OCI-M2 (cell line): ENCODE data around the gene HSPB2.
"Not testable (repeated sequence)": the region's sequence is repeated elsewhere in the genome, so short reads cannot be mapped to it uniquely, and the experiment has no call there.

ENCODE experiments used
- DNase-seq: peaks from one replicate; lab custom pipeline; 2025; ENCODE audit not compliant: unreplicated experiment; lab: John Stamatoyannopoulos, UW

HSPB2 gene, protein sequence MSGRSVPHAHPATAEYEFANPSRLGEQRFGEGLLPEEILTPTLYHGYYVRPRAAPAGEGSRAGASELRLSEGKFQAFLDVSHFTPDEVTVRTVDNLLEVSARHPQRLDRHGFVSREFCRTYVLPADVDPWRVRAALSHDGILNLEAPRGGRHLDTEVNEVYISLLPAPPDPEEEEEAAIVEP

GRCh38 chr11:111912535-111912934 lies at the start of gene HSPB2:
Gene HSPB2, plus strand, starts transcription at chr11:111912734. Its CDS starts 96 bp downstream, at chr11:111912830.
- DNase-seq: no peak

GRCh38 chr11:111870113-111870512 lies 42.4 kb upstream of the HSPB2 start:
- no peak for DNase-seq

DNA sequence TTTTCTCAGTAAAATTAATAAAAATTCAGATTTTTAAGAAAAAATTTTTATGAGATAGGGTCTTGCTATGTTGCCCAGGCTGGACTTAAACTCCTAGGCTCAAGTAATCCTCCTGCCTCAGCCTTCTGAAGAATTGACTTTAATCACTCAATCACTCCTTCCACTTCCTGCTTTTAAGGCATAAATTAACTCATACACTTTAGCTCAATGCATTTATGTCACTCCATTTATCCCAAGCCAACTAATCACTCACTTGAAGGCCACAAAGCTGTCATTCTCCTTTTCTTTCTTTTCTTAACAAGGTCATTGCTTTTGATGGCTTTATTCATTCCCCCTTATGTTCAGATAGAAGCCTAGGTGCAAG lies 42.0 kb upstream of the HSPB2 start:
- DNase-seq: no peak

- peak; percentile 20 for DNase-seq
These were observed 41.4 kb upstream of the HSPB2 start, which contains the start of gene ALG9 for GRCh38 chr11:111870886-111871692. Gene ALG9, minus strand, starts transcription at chr11:111871581. Its CDS starts 99 bp downstream, at chr11:111871482.

DNA sequence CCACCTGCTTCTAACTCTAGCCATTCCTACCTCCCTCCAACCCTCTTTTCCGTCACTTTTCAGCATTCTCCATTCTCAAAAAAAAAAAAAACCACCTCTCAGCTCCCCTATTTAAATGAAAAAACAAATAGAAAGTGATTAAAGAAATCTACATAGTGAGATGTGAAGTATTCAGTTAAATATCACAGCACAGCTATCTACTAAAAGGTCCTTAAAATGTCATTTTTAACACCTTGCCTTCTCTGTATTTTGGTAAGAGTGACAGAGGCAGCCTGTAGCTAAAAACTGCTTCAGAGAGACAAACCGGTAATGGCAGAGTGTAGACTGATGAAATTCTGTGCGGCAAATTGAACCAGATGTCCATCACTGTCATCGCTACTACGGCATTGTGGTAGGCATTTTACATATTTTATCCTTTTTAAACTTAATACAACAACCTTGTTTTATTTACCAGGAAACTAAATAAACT lies 40.8 kb upstream of the HSPB2 start:
- DNase-seq: no peak

DNA sequence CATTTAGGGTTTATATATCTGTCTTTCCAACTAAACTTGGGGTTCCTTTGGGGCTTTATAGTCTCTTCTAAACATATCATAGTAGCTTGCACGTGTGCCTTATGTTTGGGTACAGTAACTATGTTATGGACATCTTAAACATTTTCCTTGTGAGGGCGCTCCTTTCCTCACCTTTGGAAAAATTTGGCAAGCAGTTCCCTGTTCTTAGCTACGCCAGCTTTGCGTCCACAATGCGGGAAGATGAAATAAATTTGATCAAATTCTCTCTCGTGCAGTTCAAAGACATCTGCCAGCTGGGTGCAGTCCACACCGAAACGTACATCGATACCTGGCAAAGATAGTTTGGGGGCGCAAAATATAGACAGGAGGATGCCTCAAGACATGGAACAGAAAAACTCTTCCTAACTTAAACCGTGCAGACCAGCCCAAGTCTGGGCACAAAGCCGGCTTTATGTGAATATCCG lies 34.1 kb upstream of the HSPB2 start:
- no peak for DNase-seq

DNA sequence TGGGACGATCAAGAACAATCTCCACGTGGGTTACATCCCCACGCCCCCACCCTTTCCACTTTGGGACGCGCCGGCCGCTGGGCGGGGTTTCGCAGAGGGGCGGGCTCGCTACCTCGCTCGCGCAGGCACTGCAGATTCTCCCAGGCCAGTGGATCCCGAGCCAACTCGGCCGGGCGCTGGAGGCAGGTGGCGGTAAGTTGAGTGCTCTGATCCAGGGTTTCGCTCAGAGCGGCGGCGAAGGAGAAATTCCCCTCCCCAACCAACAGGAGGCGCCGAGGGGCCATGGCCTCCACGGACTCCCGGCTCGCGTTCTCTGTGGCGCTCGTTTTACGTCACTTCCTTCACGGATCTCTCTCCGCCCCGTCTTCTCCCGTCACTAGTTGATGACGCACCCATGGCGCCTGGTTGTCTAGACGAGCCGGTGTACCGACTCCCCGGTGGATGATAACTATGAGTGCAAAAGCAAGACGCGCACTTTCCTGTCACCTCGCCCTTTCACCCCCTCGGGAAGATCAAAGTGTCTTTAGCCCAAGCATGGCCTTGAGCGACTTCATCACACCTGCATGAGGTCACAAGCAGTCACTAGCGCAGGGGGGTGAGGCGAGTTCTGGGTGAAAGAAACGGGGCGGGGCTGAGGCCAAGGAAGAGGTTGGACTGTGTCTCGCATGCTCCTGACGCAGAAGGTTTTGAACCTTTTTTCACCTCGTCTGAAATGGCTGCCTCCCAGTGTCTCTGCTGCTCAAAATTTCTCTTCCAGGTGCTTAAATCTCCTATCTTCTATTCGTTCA lies 33.5 kb upstream of the HSPB2 start, which contains the start of the genes CFAP68 and FDXACB1:
TSS of gene CFAP68 (plus strand) at position 693 of the 788 bp plus-strand sequence. CDS start at position 713, 20 bp downstream.
TSS of gene FDXACB1 (minus strand) at position 317 of the 788 bp plus-strand sequence. CDS start at position 284, 33 bp downstream.
- DNase-seq: peak; percentile 67

DNA sequence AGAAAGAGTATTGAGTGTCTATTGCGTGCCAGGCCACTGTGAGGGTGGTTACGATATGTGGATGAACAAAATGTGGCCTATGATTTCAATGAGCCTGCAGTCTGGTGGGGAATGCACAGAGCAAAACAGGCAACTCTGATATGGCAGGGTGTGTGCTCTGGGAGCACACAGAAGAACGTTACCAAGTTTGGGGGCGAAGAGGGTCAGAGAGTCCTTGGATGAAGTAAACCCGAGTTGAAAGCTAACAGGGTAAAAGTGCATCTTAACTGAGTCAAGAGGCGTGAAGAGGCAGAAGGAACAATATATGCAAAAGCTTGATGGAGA lies 32.9 kb upstream of the HSPB2 start:
- DNase-seq: no peak

DNA sequence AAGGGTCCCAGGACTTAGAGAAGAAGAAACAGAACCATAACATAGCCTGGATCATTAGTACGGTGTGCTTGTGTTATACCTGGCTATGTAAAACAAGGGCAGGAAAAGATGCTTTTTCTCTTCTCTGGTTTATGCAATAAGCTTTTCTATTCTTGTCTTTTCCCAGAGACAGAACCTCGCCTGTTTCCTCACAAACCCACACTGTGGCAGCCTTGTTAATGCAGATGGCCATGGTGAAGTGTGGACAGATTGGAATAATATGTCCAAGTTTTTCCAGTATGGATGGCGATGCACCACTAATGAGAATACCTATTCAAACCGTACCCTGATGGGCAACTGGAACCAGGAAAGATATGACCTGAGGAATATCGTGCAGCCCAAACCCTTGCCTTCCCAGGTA lies 30.3 kb upstream of the HSPB2 start:
- DNase-seq: no peak

- not testable (repeated sequence) for DNase-seq
These were observed 27.5 kb upstream of the HSPB2 start for GRCh38 chr11:111885053-111885452.

- no peak for DNase-seq
These were observed 26.5 kb upstream of the HSPB2 start for GRCh38 chr11:111886032-111886431.

DNA sequence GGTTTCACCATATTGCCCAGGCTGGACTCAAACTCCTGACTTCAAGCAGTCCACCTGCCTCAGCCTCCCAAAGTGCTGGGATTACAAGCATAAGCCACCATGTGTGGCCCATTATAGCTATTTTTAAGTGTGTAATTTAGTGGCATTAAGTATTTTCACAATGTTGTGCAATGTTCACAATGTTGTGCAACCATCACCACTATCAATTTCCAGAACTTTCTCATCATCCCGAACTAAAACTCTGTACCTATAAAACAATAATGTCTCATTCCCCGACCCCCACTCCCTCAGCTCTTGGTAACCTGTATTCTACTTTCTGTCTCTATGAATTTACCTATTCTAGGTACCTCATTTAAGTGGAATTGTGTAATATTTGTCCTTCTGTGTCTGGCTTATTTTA lies 25.7 kb upstream of the HSPB2 start:
- DNase-seq: no peak

- DNase-seq: no peak
These were observed 7.1 kb upstream of the HSPB2 start for GRCh38 chr11:111905411-111905810.

GRCh38 chr11:111906680-111907079 lies 5.9 kb upstream of the HSPB2 start:
- DNase-seq: no peak

DNA sequence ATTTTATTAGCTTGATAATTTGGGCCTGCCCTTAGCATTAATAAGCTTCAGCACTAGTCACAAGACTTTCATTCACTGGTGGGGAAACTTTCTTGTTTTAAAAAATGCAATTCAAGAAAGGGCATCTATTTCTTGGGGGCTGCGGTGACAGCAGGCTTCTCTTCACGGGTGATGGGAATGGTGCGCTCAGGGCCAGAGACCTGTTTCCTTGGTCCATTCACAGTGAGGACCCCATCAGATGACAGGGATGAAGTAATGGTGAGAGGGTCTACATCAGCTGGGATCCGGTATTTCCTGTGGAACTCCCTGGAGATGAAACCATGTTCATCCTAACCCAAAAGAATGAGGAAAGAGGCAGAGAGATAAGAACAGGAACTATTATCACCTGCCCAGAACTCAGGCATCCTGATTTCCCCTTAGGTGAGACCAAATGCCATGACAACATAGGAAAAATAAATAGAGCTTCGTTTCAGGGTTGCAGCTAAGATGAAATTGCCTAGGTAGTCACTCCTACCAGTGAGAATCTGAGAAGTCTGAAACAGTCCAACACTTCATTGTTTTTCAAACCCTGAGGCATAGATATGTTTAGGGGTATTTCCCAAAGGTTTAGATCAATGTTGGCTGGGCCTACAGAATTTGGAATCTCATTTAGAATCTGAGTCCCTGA lies 3.8 kb upstream of the HSPB2 start:
- no peak for DNase-seq

- DNase-seq: no peak
These were observed 3.2 kb upstream of the HSPB2 start for GRCh38 chr11:111909378-111909777.

DNA sequence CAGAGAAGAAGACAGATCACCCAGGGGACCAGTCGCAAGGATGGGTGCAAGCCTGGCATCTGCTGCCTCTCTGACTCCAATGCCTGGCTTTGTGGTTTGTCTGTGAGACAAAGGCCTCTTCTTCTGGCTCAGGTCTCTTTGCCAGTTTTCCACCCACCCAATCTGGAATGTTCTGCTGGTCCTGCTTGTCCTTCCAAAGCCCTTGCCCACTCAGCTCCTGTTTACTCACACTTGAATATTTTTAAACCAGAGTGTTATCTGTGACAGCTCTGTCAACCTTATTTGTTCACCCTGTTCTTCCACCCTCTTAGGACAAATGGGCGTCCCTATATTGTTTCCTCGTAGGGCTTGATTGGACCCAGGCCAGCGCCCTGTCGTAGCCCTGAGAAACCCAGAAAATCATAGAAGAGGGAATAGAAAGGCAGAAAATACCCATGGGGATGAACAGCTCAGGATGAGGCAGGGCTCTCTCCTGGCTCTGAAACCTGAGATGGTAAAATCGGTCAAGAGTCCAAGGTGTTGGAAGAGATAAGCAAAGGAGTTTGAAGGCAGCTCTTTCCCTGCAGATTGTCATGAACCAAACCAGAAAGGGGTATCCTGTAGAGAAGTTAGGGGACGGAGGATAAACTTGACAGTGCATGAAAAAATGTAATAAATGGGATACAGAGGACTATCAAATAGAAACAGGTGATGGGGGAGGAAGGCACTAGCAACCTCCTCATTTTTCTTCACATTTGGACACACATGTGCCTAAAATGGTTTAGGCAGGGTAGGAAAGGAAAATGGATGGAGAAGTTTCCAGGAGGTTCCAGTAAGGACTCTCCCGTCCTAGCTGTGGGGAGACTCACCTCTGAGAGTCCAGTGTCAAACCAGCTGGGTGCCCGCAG lies 1.6 kb upstream of the HSPB2 start:
- DNase-seq: peak; percentile 4

GRCh38 chr11:111911563-111912401 lies 752 bp upstream of the HSPB2 start, which contains the start of gene CRYAB:
Gene CRYAB, minus strand, starts transcription at chr11:111911770. Its CDS starts 46 bp downstream, at chr11:111911724.
- DNase-seq: no peak
